T-helper 9 cell (primary cell): ENCODE data around the gene GNAI2.

ENCODE experiments used
- DNase-seq: peaks from one replicate; pipeline ENCODE4 v3.0.0-alpha.2; 2020

Gene GNAI2

GRCh38 chr3:50300681-50301254 lies 64.8 kb downstream of the GNAI2 start:
- no peak for DNase-seq

GRCh38 chr3:50302095-50303012 lies 66.3 kb downstream of the GNAI2 start:
- no peak for DNase-seq

GRCh38 chr3:50303013-50303815 lies 67.2 kb downstream of the GNAI2 start, which contains the start of gene HYAL1:
HYAL1 (minus strand) TSS chr3:50303574; CDS start chr3:50302956, 618 bp downstream.
- no peak for DNase-seq

- no peak for DNase-seq
Measured at GRCh38 chr3:50304601-50305000, 68.6 kb downstream of the GNAI2 start.
